SH-SY5Y (cell line): ENCODE measurements around the gene GRIN3B.

ENCODE experiments used
- GATA2 ChIP-seq: IDR thresholded peaks from 2 replicates; pipeline ENCODE4 v1.6.1; 2011; ENCODE audit warnings: mild to moderate bottlenecking, low read depth, low read length
- GATA3 ChIP-seq: IDR thresholded peaks from 2 replicates; pipeline ENCODE4 v1.6.1; 2011; ENCODE audit warnings: low read depth, mild to moderate bottlenecking, low read length, moderate library complexity

- no peak for TF ChIP-seq GATA2
- TF ChIP-seq GATA3, result no peak
These were observed 48.9 kb downstream of the GRIN3B start for GRCh38 chr19:1049106-1049505.
